Suppressor macrophage treated with lipopolysaccharide for 1 hour (primary cell): ENCODE data around the gene USP32.

Experiments used
- DNase-seq, 3 donors: peaks; one replicate each; pipeline ENCODE4 v3.0.0-alpha.2; 2020 to 2022

The USP32 gene

DNA sequence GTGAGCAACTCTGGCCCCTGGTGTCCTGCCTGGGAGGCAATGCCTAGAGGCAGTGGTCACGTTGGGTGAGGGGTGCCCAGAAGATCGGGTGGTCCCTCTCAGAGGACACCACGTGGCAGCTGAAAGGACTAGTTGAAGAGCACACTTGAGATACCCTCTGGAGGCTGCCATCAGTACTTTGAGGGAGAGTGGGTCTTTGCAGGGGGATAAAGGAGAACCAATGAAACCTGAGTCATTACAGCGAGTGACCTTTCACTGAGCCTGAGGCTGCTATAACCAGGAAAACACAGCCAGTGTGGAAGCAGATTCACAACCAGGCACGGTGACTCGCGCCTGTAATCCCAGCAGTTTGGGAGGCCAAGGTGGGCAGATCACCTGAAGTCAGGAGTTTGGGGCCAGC lies 223.3 kb downstream of the USP32 start:
- DNase-seq: no peak

DNA sequence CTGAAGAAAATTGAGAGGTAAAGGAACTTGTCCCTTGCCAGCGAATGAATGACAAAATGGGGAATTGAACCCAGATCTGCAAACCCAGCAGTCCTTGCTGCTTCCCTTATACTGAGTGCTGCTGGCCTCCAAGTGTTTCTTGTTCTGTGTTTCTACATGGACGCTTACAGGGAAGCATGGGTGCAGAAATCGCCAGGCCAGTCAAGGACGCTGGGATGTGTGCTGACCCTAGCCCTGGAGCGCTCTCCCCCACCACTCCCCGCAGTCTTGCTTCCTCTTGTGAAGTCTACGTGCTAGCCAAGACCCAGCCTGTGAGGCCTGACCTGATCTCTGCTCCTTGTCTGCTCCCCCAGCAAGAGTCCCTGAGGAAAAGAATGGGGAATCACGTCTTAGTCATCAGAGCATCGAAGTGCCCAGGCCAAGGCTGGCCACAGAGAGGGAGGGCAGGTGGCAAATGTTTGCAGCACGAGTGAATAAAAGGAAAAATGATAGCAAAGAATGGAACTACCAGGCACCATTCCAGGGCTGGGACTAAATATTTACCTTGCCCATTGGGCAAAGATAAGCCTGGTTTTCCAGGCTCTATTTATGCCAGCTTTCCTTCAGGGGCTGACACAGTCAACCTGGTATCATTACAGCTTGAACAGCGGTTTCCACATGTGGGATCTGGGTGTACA lies 224.7 kb downstream of the USP32 start:
- no peak for DNase-seq

DNA sequence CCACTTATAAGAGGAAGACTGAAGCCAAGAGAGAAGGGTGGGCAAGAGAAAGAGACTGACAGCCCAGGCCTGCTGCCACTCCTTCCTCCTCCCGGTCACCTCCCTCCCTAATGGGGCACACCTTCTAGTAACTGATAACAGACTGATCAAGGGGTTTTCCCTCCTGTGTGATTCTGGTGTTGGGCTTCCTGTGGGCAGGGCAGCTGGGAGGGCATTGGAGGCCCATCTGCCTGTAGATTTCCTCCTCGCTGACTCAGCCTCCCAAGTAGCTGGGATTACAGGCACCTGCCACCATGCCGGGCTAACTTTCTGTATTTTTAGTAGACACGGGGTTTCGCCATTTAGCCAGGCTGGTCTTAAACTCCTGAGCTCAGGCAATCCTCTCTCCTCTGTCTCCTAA lies 226.0 kb downstream of the USP32 start:
- DNase-seq: no peak

DNA sequence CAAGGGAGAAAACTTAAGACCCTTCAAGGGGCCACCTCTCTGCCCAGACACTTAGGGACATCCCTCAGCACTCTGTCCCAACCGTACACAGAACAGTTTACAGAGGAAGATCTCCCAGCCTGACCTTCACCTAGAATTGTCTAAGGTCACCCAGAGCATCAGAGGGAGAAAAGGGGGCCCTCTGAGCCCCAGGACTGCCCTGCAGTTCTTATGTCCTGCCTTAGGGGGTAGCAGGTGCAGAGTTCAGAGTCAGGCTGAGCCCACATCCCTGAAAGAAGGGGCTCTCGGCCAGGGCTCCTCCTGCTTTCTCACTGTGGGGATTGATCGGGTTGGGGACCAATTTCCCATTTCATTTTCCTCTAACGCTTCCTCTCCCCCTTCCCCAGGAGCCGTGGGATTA lies 226.7 kb downstream of the USP32 start:
- no peak for DNase-seq

DNA sequence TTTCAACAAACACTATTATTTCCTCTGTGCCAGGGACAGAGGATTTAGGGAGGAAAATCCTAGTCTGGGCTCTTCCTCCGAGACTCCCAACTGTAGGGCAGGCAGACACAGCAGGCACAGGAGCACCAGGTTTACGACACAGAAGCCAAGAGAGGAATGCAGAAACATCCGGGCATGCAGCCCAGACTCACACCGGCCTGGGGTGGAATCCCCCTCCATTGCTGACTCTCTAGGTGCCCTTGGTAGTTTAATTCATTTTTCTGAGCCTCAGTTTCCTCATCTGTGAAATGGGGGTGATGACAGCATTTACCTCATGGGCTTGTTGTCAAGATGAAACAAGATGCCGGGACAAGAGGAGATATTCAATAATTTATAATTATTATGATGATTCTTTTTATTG lies 227.2 kb downstream of the USP32 start:
- DNase-seq: no peak

DNA sequence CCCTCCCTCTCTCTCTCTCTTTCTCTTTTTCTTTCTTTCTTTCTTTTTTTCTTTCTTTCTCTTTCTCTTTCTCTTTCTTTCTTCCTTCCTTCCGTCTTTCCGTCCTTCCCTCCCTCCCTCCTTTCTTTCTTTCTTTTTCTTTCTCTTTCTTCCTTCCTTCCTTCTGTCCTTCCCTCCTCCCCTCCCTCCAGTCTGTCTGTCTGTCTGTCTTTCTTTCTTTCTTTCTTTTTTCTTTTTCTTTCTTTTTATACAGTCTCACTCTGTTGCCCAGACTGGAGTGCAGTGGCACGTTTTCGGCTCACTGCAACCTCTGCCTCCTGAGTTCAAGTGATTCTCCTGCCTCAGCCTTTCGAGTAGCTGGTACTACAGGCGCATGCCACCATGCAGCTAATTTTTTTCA lies 227.8 kb downstream of the USP32 start:
- no peak for DNase-seq

DNA sequence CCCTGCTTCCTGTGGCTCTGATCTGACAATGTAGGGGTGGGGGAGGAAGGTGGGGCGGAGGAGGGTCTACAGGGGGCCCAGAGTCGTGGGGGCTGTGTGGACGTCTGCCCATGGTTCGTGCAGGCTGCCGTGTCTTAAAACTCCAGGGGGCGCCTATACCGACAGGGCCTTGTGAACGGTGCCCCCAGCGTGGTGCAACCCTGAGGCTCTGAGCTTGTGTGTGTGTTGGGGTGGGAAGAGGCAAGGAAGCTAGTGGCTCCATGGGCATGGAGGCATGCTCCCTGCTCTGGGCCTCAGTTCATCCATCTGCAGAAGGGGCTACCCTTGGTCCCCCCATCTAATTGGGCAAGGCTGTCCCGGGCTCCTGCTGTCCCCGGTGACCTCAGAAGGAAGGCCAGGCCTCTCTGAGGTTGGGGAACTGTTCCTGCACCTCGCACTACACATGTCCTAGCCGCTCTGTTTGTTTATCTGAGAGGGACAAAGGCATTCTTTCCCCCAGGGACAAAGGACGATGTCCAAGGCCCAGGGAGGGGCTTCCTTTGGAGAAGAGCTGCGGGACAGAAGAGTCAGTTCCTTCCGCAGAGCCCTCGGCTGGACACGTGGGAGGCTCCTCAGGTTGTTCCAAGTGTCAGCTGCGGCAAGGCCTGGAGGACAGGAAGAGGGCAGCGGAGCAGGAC lies 228.7 kb downstream of the USP32 start:
- DNase-seq: no peak

DNA sequence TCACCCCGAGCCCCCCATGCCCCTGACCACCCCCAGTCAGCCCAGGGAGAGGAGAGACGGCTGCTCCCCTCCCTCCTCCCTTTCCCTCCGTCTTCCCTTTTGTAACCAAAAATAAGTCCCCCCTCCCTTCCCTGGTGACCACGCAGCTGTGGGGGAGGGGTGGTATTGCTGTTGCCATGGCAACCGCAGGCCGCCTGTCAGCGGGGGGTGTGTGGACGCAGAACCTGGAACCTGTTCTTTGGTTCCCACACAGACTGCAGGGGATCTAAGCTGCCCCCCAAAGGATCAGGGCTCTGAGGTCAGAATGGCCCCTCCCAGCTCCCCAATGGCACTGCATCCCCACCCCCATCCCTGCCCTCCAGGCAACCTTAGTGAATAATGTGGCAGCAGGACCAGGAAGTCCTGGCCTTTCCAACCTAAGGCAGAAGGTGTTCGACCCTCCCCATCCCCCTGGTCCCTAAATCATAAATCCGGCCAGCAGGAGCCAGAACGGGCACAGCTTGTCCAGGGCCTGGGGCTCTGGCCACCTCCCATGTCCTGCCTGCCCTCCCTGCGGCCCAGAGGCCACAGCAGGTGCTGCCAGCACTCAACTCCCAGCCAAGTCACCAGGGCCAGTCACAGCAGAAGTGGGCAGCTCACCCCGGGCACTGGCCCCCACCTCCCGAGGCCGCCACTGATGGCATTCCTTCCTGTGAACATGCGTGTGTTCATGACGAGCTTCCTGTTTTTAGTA lies 230.2 kb downstream of the USP32 start:
- peak; percentile 50 to 65 (median 58) for DNase-seq

DNA sequence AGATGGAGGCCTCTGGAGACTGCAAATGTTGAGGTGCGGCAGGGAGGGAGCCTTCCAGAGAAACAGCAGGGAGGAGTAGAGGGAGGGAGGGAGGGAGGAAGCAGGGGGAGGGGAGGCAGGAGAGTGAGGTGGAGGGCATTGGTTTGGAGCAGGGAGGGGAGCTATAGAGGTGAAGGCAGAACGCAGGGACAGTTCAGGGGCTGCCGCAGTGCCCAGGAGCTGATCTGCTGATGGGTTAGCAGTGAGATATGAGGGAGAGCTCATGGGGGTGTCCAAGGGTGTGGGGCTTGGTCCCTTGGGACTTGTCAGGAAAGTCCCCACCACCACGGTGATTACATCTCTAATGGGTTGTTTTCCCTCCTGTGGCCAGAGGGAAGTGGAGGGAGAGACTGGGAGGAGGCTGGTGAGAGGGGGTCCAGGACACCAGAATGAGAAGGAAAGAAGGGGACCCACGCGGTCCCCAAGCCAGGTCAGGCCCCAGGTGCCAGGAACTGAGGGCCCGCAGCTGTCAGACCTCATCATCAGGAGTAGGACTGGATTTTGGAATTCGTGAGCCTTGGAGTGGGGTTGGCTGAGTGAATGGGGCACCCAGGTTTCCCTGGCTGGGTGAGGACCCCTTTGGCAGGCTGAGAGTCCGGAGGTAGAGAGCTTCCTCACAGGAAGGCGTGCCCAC lies 231.0 kb downstream of the USP32 start:
- peak; percentile 30 to 59 (median 47) for DNase-seq

DNA sequence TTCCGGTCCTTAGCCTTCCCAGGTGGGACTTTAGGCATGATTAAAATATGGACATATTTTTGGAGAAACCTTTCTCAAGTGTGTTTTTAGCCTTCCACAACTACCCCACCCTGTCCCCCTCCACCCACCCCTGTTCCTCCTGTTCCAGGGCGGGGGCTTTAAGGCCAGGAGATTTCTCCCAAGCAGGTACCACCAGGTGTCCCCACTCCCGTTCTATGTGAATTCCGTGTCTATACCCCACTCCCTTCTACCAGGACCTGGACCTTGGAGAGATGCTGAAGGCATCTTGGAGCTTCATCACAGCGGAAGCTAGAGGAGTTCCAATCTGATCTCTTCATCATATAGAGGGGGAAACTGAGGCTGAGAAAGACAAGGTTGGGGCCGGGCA lies 232.5 kb downstream of the USP32 start:
- DNase-seq: no peak

DNA sequence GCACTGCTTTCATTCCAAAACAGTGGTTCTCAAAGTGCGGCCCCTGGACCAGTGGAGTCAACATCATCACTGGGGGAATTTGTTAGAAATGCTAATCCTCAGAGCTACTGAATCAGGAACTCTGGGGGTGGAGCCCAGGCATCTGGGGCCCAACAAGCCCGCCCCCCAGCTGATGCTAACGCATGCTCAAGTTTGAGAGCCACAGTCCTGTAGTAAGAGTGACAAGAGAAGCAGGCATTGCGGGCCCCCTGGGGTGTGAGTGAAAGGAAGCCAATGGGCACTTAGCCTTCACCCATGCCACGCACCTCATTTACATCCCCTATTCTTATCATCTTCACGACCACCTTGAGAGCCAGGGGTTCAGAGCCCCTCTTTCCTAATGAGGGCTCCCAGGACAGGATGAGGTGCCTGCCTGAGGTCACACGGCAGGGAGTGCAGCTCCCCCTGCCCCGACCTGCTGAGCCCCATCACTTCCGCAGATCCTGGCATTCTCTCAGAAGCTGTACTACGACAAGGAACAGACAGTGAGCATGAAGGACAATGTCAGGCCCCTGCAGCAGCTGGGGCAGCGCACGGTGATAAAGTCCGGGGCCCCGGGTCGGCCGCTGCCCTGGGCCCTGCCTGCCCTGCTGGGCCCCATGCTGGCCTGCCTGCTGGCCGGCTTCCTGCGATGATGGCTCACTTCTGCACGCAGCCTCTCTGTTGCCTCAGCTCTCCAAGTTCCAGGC lies 233.0 kb downstream of the USP32 start:
- no peak for DNase-seq

DNA sequence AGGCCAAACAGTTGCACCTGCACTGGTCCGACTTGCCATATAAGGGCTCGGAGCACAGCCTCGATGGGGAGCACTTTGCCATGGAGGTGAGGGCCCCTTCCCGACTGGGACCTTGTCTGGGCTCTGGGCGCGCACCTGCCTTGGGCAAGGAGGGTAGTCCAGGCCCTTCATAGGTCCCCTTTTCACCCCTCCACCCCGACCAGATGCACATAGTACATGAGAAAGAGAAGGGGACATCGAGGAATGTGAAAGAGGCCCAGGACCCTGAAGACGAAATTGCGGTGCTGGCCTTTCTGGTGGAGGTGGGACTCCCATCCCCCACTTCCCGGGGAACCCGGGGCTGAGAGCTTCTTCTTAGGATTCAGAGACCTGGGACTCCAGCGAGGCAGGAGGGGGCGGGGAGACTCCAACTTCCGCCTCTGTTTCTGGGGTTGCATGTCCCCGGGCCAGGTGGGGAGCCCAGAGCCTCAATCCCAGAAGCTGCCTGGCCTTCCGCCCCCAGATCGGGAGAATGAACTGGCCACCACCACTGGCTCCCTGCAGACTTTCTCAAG lies 234.4 kb downstream of the USP32 start:
- DNase-seq: no peak

DNA sequence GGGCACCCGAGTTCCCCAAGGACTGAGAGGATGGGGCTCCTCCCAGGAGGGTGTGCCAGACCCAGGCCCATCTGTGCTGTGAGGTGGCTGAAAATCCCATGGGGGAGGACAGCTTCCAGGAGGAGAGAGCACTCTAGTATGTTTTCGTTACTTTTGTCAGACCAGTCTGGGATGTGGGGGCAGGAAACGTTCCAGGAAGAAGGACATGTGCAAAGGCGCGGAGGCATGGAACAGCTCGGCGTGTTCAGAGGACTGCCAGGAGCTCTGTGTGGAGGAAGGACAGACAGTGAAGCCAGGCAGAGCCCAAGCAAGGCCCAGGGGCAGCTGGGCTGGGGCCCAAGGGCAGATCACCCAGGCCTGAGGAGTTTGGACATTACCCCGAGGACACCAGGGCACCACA lies 235.2 kb downstream of the USP32 start:
- DNase-seq: no peak

DNA sequence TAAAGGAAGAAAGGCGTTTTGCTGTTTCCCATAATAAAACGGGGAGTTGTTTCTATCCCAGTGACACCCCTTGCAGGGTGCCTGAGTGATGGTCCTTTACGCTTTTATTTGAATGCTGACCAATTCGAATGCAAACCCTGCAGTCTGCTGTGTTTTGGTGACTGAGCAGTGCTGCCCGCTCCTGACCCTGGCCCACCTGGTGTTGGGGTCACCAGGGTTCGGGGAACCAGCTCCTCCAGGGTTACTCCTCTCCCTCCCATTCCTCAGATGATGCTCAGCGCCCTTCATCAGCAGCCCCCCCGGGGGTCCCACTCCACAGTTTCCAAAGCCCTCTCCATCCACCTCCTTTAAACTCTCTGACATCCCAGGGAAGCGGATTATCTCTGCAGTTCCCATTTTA lies 236.1 kb downstream of the USP32 start:
- DNase-seq: no peak

DNA sequence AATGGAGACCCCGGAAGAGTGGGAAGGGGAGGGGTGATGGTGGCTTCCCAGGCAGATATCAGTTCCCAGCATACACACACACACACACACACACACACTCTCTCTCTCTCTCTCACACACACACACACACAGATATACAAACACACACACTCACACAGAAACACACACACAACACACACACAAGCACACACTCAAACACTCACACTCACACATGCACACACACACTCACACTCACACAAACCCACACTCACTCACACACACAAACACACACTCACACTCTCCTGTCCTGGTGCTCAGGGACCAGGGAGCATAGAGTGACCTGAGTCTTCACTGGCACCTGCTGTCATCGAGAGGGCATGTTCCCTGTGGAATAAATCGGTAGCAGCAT lies 236.5 kb downstream of the USP32 start:
- no peak for DNase-seq

DNA sequence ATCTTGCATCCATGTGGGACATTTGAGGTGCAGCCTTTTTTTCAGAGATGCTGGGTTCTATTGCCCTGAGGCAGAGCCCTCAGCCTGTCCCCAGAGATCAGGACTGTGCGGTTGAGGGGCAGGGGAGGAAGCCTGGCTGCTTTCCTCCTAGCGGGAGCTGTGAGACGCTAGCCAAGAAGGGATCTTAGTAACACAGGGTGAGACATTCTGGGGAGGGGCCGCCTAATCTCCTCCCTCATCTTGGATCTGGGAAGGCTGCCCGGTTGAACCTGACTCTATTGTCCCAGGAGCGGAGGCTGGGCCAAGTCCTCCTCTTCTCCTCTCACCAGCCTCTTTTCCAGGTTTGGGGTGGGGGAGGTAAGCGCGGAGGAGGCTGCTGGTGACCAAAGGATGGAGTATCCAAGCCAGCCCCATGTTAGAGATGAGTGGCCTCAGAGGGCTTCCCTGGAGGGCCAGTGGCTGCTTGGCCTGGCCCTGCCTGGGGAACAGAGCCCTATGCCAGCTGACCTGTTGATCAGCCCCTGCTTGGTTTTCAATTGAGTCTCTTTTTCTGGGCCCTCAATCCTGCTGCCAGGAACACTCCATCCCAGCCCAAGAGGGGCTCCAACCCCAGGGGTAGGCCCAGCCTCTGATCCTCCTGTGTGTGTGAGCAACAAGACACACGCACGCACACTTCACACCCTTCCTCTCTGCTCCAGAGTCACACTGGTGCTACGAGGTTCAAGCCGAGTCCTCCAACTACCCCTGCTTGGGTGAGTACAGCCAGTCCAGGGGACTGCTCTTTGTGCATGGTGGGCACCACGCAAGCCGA lies 237.1 kb downstream of the USP32 start:
- DNase-seq: no peak

DNA sequence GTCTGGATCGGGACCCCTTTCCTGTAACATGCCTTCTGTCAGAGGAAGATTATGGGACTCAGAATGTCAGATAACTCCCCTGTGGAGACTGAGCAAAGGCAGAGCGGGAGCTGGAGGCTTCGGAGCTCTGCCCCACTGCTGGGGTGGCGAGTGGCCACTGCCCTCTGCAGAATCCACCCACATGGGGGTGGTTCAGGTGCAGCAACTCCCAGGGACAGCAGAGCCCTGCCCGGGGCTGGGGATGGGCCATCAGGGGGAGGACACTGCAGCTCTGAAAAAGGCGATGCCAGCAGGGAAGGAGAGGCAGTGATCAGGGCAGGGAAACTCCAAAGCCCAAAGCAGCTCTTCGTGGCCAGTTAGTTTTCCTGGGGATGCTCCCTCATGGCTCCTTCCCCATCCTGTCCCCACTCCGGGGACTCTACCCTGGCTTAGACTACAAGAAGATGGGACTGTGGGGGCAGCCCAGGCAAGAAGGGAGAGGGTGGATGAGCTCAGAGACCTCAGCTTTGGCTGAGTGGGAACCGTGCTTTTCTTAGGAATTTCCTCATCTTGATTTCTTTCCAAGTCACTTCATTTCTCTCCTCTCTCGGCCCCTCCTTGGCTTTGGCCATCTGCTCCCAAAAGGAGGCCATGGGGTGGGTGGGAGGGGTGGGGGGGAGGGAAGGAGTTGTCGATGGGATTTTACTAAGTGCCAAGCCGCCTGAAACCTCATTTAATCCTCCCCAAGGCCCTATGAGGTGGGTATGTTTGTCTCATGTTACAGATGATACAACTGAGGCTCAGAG lies 238.1 kb downstream of the USP32 start:
- DNase-seq: peak in 1 of 3 donors; percentile 41

DNA sequence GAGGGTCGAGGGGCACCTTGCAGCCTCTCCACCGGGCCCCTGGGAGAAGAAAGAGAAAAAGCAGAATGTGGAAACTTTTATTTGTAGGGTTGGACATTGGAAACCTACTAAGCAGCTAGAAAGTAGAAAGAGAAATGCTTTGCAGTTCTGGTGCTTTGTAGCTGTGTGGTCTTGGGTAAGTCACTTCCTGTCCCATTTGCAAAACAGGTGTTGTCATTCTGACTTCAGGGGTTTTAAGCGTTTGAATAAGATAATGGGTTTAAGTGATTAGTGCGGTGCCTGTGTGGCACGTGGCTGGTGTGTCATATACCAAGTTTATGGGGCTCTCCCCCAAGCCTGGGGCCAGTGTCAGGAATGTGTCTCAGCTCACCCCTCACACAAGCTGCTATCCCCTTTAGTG lies 240.6 kb downstream of the USP32 start:
- no peak for DNase-seq

DNA sequence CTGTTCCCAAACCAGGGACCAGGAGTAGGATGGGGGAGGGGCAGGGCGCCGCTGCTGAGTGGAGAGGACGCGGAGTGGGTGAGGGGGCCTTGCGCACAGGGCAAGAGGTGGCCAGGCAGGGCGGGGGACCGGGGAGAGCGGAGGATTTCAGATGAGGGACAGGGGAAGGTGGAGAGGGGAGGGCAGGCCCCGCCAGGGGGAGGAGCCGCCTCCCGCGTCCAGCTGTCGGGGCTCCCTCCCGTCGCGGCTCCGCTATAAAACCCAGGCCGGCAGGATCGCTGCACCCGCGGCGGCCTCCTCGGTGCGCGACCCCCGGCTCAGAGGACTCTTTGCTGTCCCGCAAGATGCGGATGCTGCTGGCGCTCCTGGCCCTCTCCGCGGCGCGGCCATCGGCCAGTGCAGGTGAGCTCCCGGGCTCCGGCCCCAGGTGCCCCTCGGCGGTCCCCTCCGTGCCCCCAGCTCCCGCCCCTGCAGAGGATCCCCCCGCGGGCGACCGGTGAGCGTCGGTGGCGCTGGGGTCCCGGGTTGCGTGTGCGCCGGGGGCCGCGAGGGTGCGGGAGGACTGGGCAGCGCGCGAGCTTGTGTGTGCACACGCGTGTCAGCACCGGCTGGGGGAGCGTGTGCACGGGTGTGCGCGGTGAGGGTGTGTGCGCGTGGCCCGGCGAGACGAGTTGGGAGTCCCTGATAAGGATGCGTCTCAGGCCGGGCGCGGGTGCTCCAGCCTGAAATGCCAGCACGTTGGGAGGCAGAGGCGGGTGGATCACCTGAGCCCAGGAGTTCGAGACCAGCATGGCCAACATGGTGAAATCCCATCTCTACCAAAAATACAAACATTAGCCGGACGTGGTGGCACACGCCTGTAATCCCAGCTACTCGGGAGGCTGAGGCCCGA lies 242.0 kb downstream of the USP32 start, which contains the start of gene CA4:
TSS of gene CA4 (plus strand) at position 283 of the 892 bp plus-strand sequence. CDS start at position 345, 62 bp downstream.
- DNase-seq: peak in 1 of 3 donors; percentile 25

DNA sequence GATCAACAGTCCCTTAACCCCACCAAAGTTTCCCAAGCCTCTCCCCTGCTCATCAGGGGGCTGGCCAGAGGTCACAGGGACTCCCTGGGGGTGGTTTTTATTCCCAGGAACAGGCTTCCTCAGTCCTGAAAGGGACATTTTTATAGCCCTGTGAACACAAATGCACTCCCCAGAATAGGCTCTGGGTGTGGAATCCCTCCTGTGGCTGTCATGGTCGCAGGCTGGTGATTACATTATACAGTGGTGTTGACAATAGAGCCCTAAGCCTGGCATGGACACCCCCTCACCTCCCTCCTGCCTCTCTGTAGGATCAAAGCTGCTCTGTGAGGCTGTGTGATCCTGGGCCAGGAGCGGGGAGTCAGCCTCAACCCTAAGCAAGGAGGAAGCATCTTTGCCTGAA lies 243.6 kb downstream of the USP32 start:
- DNase-seq: no peak
